Activated naive CD4-positive, alpha-beta T cell treated with anti-CD3 and anti-CD28 coated beads, Interleukin-2, amount 10 ng/mL, durations not matched to agents 7 days and 5 days (primary cell): Measurements from ENCODE around the gene KCNJ16.
"Not testable (repeated sequence)": the region's sequence is repeated elsewhere in the genome, so short reads cannot be mapped to it uniquely, and the experiment has no call there.

Experiments
- CTCF ChIA-PET: fragments of 350-600 bp; sonication (Branson Sonifier 250); formaldehyde crosslinking; loops from one replicate; lab custom pipeline; 2021; ENCODE audit warnings: antibody characterized with exemption; lab: Charles Lee
- DNase-seq: peaks from one replicate; pipeline ENCODE4 v3.0.0-alpha.2; 2020
- H3K27ac Mint-ChIP-seq: one replicate; pipeline ENCODE4 v1.8.0; 2021; ENCODE audit warnings: mild to moderate bottlenecking, moderate library complexity, mixed read lengths
- H3K27me3 Mint-ChIP-seq: one replicate; pipeline ENCODE4 v1.8.0; 2021; ENCODE audit warnings: mild to moderate bottlenecking, mixed read lengths
- H3K36me3 Mint-ChIP-seq: one replicate; pipeline ENCODE4 v1.8.0; 2021; ENCODE audit warnings: mixed read lengths
- H3K4me1 Mint-ChIP-seq: one replicate; pipeline ENCODE4 v1.8.0; 2021; ENCODE audit warnings: mixed read lengths
- H3K4me3 Mint-ChIP-seq: one replicate; pipeline ENCODE4 v1.8.0; 2021; ENCODE audit warnings: mild to moderate bottlenecking, moderate library complexity, mixed read lengths
- H3K9me3 Mint-ChIP-seq: one replicate; pipeline ENCODE4 v1.8.0; 2021; ENCODE audit warnings: mixed read lengths

KCNJ16 gene

DNA sequence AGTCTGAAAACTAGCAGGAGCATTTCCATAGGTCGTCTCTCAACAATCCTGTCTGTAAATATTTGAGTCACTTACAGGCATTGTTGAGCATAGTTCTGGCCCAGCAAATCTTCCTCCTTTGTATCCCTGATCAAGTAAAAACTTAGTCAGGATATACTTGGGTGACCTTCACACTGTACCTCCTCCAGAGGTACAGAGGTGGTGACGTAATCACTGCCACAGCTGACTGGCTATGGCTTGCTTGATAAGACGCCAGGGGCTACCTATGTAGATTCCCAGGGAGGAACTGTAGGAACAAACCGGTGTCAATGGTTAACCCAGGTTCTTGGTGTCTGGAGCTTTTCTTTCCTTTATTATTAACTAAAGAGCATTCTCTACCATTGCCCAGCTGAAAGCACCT is at the start of gene KCNJ16:
Gene KCNJ16, plus strand, starts transcription at position 270 of the 400 bp plus-strand sequence. CDS start 56,863 bp downstream, outside the sequence.
- no peaks in the 10 kb centered on the region for H3K9me3 Mint-ChIP-seq
- CTCF ChIA-PET: no interaction called here
- H3K27me3 Mint-ChIP-seq: no peaks in the 10 kb centered on the region
- DNase-seq: no peak
- no peaks in the 10 kb centered on the region for H3K4me1 Mint-ChIP-seq
- no peaks in the 10 kb centered on the region for H3K36me3 Mint-ChIP-seq
- H3K27ac Mint-ChIP-seq: no peak within 1 kb of the TSS
- no peak within 1 kb of the TSS for H3K4me3 Mint-ChIP-seq

GRCh38 chr17:70028397-70028796 is 46.6 kb upstream of the KCNJ16 start:
- no peaks in the 10 kb centered on the region for H3K27me3 Mint-ChIP-seq
- no peaks in the 10 kb centered on the region for H3K36me3 Mint-ChIP-seq
- H3K9me3 Mint-ChIP-seq: no peaks in the 10 kb centered on the region
- no peak overlapping the region for H3K4me3 Mint-ChIP-seq
- no peaks in the 10 kb centered on the region for H3K4me1 Mint-ChIP-seq
- no peak overlapping the region for H3K27ac Mint-ChIP-seq
- CTCF ChIA-PET: no interaction called here
- no peak for DNase-seq

DNA sequence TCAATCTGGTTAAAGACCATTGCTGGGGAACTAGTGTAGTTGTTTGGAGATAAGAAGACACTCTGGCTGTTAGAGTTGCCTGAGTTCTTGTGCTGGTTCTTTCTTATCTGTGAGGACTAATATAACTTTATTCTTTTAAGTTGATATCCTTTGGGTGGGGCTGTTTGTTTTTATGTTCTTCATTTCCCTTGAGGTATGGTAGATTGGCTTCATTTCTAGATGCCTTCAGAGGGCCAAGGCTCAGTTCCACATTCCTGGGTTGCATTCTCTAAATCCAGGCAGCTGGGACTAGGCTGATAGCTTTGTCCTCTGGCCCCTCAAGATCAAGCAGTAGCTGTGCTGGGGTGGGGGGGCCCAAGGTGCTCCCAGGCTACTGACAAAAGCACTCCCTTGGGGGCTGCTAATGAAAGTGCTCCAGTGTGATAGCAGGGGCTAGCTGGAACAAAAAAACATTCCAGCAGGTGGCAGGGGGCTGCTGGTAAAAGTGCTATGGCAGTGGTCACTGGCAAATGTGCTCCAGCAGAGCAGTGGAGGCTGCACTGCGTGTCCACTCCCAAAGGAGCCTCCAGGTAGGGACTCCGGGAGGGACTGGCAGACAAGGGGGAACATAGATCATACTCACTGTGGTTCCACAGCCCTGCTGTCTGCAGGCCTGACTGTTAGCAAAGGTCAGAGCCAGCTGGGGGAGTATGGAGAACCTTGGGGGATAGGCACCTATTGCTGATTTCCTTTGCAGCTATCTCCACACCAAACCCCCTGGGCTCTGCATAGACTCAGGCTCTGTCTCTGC is 45.9 kb upstream of the KCNJ16 start:
- Mint-ChIP-seq H3K27ac (no peak overlapping the region), H3K4me3 (no peak overlapping the region), H3K4me1 (no peaks in the 10 kb centered on the region), H3K27me3 (no peaks in the 10 kb centered on the region), H3K9me3 (no peaks in the 10 kb centered on the region), H3K36me3 (no peaks in the 10 kb centered on the region)
- no peak for DNase-seq
- CTCF ChIA-PET: no interaction called here

DNA sequence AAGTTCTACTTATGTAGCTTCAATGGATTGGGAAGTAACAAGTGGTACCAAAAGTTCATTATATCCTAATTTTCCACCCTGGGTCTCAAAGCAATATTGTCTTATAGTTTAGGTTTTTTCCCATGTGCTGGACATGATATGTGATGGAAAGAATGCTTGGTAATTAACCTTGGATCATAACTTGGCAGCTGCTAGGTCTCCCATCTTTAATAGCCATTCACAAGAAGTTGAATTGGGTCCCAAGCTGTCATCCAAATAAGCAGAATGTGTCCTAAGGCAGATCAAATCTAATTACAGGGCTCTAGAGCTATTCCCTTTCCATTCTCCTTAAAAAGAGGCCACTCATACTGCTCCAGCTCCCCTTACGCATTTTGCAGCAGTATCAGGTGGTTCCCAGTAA is 44.7 kb upstream of the KCNJ16 start:
- DNase-seq: no peak

GRCh38 chr17:70031341-70031740 is 43.7 kb upstream of the KCNJ16 start:
- H3K27me3 Mint-ChIP-seq: no peaks in the 10 kb centered on the region
- no peaks in the 10 kb centered on the region for H3K4me1 Mint-ChIP-seq
- H3K27ac Mint-ChIP-seq: no peak overlapping the region
- H3K9me3 Mint-ChIP-seq: no peaks in the 10 kb centered on the region
- H3K36me3 Mint-ChIP-seq: no peaks in the 10 kb centered on the region
- no peak overlapping the region for H3K4me3 Mint-ChIP-seq
- DNase-seq: no peak
- CTCF ChIA-PET: no interaction called here

More for the DNA sequence above, 44.7 kb upstream of the KCNJ16 start:
- H3K27ac Mint-ChIP-seq: no peak overlapping the region
- H3K4me3 Mint-ChIP-seq: no peak overlapping the region
- H3K36me3 Mint-ChIP-seq: no peaks in the 10 kb centered on the region
- no peaks in the 10 kb centered on the region for H3K4me1 Mint-ChIP-seq
- H3K27me3 Mint-ChIP-seq: no peaks in the 10 kb centered on the region
- H3K9me3 Mint-ChIP-seq: no peaks in the 10 kb centered on the region
- CTCF ChIA-PET: no interaction called here

DNA sequence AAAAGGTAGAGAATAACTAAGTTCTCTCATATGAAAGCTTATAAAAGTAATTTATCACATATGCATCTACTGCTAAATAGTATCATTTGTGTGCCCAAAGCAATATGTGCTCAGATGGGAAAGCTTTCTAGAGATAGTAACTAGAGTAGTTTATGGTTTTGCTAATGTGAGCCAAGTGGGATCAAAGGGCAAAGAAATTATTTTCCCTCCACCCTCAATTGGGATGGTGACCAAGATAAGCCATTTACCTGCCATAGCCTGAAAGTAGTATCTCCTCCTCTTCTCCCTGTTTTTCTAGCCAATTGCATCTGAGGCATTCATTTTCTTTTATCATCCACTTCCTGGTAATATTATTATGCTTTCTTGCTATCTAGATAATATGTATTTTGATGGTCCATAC is 41.9 kb upstream of the KCNJ16 start:
- no peaks in the 10 kb centered on the region for H3K9me3 Mint-ChIP-seq
- DNase-seq: no peak
- CTCF ChIA-PET: no interaction called here
- no peak overlapping the region for H3K27ac Mint-ChIP-seq
- no peaks in the 10 kb centered on the region for H3K4me1 Mint-ChIP-seq
- H3K36me3 Mint-ChIP-seq: no peaks in the 10 kb centered on the region
- no peaks in the 10 kb centered on the region for H3K27me3 Mint-ChIP-seq
- no peak overlapping the region for H3K4me3 Mint-ChIP-seq

- H3K4me1 Mint-ChIP-seq: no peaks in the 10 kb centered on the region
- no peak overlapping the region for H3K27ac Mint-ChIP-seq
- CTCF ChIA-PET: no interaction called here
- no peaks in the 10 kb centered on the region for H3K36me3 Mint-ChIP-seq
- H3K4me3 Mint-ChIP-seq: no peak overlapping the region
- no peak for DNase-seq
- H3K27me3 Mint-ChIP-seq: no peaks in the 10 kb centered on the region
- no peaks in the 10 kb centered on the region for H3K9me3 Mint-ChIP-seq
Observed at GRCh38 chr17:70034158-70034557, 40.9 kb upstream of the KCNJ16 start.

DNA sequence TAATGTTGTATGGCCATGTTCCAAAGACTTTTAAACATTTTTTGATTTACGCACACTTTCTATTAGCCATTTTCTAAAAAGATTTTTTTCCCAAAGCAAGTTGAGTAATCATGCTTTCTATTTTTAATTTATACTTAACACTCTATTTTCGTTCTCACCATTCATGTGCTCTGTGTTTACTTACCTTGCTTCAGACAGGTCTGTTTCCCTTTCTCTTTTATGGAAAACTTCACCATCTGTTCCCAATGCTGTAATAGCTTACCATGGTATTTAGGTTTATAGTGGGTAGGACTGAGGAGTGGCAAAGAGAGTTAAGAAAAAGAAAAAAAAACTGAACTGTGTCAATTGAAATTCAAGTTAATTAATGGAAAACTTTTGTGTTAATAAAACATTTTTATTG is 37.5 kb upstream of the KCNJ16 start:
- Mint-ChIP-seq H3K27me3 (no peaks in the 10 kb centered on the region), H3K27ac (no peak overlapping the region), H3K4me1 (no peaks in the 10 kb centered on the region), H3K4me3 (no peak overlapping the region), H3K9me3 (no peaks in the 10 kb centered on the region), H3K36me3 (no peaks in the 10 kb centered on the region)
- DNase-seq: no peak
- CTCF ChIA-PET: no interaction called here

- Mint-ChIP-seq H3K36me3 (no peaks in the 10 kb centered on the region), H3K4me1 (no peaks in the 10 kb centered on the region), H3K9me3 (no peaks in the 10 kb centered on the region), H3K27ac (no peak overlapping the region), H3K27me3 (no peaks in the 10 kb centered on the region), H3K4me3 (no peak overlapping the region)
- DNase-seq: no peak
- CTCF ChIA-PET: no interaction called here
Observed at GRCh38 chr17:70040336-70040735, 34.7 kb upstream of the KCNJ16 start.

- Mint-ChIP-seq H3K4me3 (no peak overlapping the region), H3K27ac (no peak overlapping the region), H3K4me1 (no peaks in the 10 kb centered on the region), H3K9me3 (no peaks in the 10 kb centered on the region), H3K36me3 (no peaks in the 10 kb centered on the region), H3K27me3 (no peaks in the 10 kb centered on the region)
- DNase-seq: no peak
- CTCF ChIA-PET: no interaction called here
Observed at GRCh38 chr17:70041061-70041460, 34.0 kb upstream of the KCNJ16 start.

- DNase-seq: no peak
- Mint-ChIP-seq H3K27ac (no peak overlapping the region), H3K9me3 (no peaks in the 10 kb centered on the region), H3K27me3 (no peaks in the 10 kb centered on the region), H3K36me3 (no peaks in the 10 kb centered on the region), H3K4me1 (no peaks in the 10 kb centered on the region), H3K4me3 (no peak overlapping the region)
- CTCF ChIA-PET: no interaction called here
Observed at GRCh38 chr17:70041540-70041939, 33.5 kb upstream of the KCNJ16 start.

GRCh38 chr17:70045780-70046179 is 29.2 kb upstream of the KCNJ16 start:
- CTCF ChIA-PET, H3K36me3 Mint-ChIP-seq, H3K4me1 Mint-ChIP-seq, H3K27ac Mint-ChIP-seq, H3K4me3 Mint-ChIP-seq, H3K27me3 Mint-ChIP-seq, H3K9me3 Mint-ChIP-seq, DNase-seq: not testable (repeated sequence)

DNA sequence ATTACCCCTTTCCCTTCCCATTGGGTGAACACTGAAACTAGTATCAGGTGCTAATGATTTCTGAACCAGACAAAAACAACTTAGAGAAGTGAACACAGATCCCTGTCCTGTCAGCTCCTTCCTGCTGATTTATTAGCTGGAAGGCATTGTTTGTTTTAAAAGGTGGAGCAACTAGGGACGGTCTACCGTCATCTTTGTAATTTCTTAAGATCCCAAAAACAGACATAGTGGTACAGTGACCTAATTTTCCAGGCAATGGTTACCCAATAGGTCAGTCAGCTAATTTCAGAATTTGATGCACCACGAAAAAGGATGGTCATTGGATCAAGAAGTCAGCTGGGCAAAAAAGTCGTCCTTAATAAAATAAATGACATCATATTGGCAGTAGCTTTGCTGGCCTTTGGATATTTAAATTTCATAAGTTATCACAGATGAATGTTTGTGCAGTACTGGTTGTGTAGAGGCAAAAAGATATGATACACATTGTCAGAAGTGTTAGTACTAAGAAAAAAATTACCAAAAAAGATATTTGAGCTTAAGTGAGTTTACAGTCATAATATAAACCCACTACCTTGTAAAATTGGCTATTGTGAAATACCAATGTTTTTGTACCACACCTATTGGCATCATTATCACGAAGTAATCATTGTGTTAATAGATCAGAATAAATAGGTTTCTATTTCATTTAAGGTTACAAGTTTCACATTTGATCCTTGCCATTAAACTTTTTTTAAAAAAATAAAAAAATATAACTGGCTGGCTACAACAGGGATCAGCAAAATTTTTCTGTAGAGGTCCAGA is 27.2 kb upstream of the KCNJ16 start:
- no peak overlapping the region for H3K27ac Mint-ChIP-seq
- DNase-seq: no peak
- no peak overlapping the region for H3K4me3 Mint-ChIP-seq
- no peaks in the 10 kb centered on the region for H3K27me3 Mint-ChIP-seq
- H3K9me3 Mint-ChIP-seq: no peaks in the 10 kb centered on the region
- no peaks in the 10 kb centered on the region for H3K36me3 Mint-ChIP-seq
- H3K4me1 Mint-ChIP-seq: no peaks in the 10 kb centered on the region
- CTCF ChIA-PET: no interaction called here

GRCh38 chr17:70049801-70050591 is 25.0 kb upstream of the KCNJ16 start:
- no peaks in the 10 kb centered on the region for H3K9me3 Mint-ChIP-seq
- H3K36me3 Mint-ChIP-seq: no peaks in the 10 kb centered on the region
- CTCF ChIA-PET: no interaction called here
- no peak overlapping the region for H3K4me3 Mint-ChIP-seq
- no peak overlapping the region for H3K27ac Mint-ChIP-seq
- no peaks in the 10 kb centered on the region for H3K4me1 Mint-ChIP-seq
- no peaks in the 10 kb centered on the region for H3K27me3 Mint-ChIP-seq
- no peak for DNase-seq
